ENCODE results near the gene CLCF1. TPM values are rescaled to one million over a fixed set of nuclear protein-coding genes. Genes with fewer than 3 reads are reported as not detected.

CLCF1 gene
- total RNA-seq, 1 donor = 4.7 TPM

DNA sequence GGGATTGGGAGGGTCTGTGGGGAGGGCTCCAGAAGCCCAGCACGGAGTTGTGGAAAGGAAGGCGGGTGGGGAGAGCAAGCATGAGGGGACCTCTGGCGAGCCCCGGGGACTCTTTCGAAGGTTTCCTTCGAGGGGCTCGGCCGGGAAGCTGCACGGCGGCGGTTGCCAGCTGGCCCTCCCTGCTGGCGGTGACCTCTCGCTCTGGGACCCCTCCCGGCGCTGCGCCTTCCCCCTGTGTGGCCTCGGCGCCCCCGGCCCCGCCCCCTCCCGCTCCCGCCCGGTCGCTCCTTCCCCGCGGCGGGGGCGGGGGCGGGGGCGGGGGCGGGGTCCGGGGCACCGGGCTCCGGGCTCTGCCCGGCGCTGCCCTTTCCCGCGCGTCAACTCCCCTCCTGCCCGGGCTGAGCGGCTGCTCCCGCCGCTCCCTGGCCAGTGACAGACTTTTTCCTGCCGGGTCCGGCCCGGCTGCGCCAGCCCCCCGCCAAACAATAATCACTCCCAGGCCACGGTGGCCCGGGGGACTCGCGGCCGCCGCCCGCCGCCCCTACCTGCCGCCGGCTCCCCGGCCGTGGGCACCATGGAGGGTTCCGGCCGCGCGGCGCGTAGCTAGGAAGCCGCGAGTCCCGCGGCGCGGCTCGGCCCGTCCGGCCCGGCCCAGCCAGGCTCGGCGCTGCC, 941 bp downstream of the CLCF1 start:
- peak overlapping the region; percentile 65 for H3K4me3 ChIP-seq (ENCODE audit: low read depth, low read length)
- DNase-seq (ENCODE audit: low read depth) = no peak
- no peak for TF ChIP-seq CTCF (IDR thresholded peaks at IDR 0.05; ENCODE audit: insufficient read depth, low read depth, low read length)

- H3K4me3 ChIP-seq (ENCODE audit: low read depth, low read length) = peak overlapping the region; percentile 65
- no peak for DNase-seq (ENCODE audit: low read depth)
- TF ChIP-seq CTCF (IDR thresholded peaks at IDR 0.05; ENCODE audit: insufficient read depth, low read depth, low read length) = no peak
Observed at GRCh38 chr11:67371911-67372320, 1.5 kb downstream of the CLCF1 start.

DNA sequence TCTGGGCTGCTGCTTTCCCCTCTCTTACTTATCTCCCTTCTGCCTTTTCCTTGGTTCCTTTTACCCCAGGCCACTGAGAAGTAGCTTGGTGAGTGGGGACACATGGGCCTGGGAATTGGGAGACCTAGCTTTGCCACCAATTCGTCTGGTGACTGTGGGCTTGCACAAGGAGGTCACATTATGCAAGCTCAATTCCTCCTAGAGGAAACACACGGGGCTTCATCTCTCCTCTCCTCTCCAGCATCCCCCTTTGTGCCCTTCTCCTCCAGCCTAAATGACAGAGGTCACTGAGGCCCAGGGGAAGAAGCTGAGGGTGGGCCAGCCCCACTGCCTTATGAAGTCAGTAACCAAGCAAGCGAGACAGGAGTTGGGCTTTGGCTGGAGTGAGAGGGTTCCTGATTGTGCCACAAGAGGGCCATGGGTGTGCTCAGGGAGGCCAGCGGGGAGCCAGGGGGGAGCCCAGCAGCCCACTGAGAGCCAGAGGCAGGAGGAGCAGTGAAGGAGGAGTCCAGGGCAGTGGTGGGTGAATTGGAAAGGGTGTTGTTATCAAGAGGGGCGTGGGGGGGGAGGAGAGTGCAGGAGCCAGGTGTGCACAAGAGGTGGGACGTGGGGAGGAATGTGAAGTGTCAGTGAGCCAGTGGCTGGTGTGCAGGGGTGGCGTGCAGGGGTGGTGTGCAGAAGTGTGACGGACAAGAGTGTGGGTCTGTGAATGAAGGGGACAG, 2.0 kb downstream of the CLCF1 start:
- peak; percentile 62 for TF ChIP-seq CTCF (IDR thresholded peaks at IDR 0.05; ENCODE audit: insufficient read depth, low read depth, low read length)
- peak; percentile 51 for DNase-seq (ENCODE audit: low read depth)
- H3K4me3 ChIP-seq (ENCODE audit: low read depth, low read length) = peak overlapping the region; percentile 65

GRCh38 chr11:67370351-67371076, 2.9 kb downstream of the CLCF1 start:
- H3K4me3 ChIP-seq (ENCODE audit: low read depth, low read length) = peak overlapping the region; percentile 65
- no peak for TF ChIP-seq CTCF (IDR thresholded peaks at IDR 0.05; ENCODE audit: insufficient read depth, low read depth, low read length)
- DNase-seq (ENCODE audit: low read depth) = peak; percentile 91

- DNase-seq (ENCODE audit: low read depth) = peak; percentile 89
- TF ChIP-seq CTCF (IDR thresholded peaks at IDR 0.05; ENCODE audit: insufficient read depth, low read depth, low read length) = no peak
- H3K4me3 ChIP-seq (ENCODE audit: low read depth, low read length) = peak overlapping the region; percentile 24
Observed at GRCh38 chr11:67369801-67370284, 3.6 kb downstream of the CLCF1 start.

DNA sequence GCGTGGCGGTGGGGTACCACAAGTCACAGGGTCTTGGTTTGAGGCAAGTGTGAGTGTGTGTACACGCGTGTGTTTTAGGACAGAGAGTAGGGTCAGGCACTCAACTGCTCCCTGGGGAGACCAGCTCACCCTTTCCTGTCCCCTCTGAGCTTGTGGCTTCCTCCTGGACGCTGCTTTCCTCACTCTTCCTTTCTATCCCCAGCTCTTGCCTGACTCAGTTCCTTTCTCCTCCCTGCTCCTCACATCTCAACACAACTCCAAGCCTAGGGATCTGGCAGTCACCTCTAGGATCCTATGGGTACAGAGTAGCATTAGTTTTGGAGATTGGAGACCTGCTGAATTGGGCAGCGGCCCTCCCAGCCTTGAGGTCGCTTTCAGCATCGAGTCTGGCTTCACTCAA, 4.1 kb downstream of the CLCF1 start:
- no peak overlapping the region for H3K4me3 ChIP-seq (ENCODE audit: low read depth, low read length)
- no peak for TF ChIP-seq CTCF (IDR thresholded peaks at IDR 0.05; ENCODE audit: insufficient read depth, low read depth, low read length)
- no peak for DNase-seq (ENCODE audit: low read depth)

All from fibroblast of villous mesenchyme (primary cell).